Dermis blood vessel endothelial cell (primary cell): ENCODE data around the gene NOL4L. TPM values are rescaled to one million over a fixed set of nuclear protein-coding genes. Genes with fewer than 3 reads are reported as not detected.
"Not testable (repeated sequence)": the region's sequence is repeated elsewhere in the genome, so short reads cannot be mapped to it uniquely, and the experiment has no call there.

Source experiments
- DNase-seq: peaks from one replicate; pipeline ENCODE4 v3.0.0; 2010
- total RNA-seq: library from RNA; depleted of rRNA; stranded (reverse); fragments of >200 nt; gene quantifications from 2 replicates; pipeline ENCODE4 v1.2.3, GENCODE V29; 2014

The NOL4L gene
- total RNA-seq, 1 donor from 2014 or later, result 15.8 TPM

GRCh38 chr20:32411955-32412706 is 173.0 kb downstream of the NOL4L start:
- no peak for DNase-seq

- DNase-seq, result not testable (repeated sequence)
Observed at GRCh38 chr20:32407131-32407750, 177.9 kb downstream of the NOL4L start.

- DNase-seq, result no peak
Observed at GRCh38 chr20:32406701-32407100, 178.4 kb downstream of the NOL4L start.

- no peak for DNase-seq
Observed at GRCh38 chr20:32404017-32404416, 181.1 kb downstream of the NOL4L start.

GRCh38 chr20:32400476-32400875 is 184.7 kb downstream of the NOL4L start:
- no peak for DNase-seq

- no peak for DNase-seq
Observed at GRCh38 chr20:32397567-32398084, 187.5 kb downstream of the NOL4L start.

GRCh38 chr20:32396646-32397160 is 188.4 kb downstream of the NOL4L start:
- DNase-seq, result no peak

- DNase-seq, result no peak
Observed at GRCh38 chr20:32395066-32395465, 190.1 kb downstream of the NOL4L start.

Other genes with a start within 250 kb of the NOL4L start
- 53.4 and 62.1 TPM in 2 replicates for gene ASXL1, start 227.0 kb downstream of the NOL4L start, total RNA-seq
- not detected in 2 replicates for gene C20orf203, start 88.6 kb upstream of the NOL4L start, total RNA-seq
- gene COMMD7, start 158.1 kb upstream of the NOL4L start, total RNA-seq, result 24.4 and 28.1 TPM in 2 replicates
- 2.9 and 5.5 TPM in 2 replicates for gene DNMT3B, start 177.1 kb upstream of the NOL4L start, total RNA-seq
- 127 and 157 TPM in 2 replicates for gene MAPRE1, start 234.6 kb upstream of the NOL4L start, total RNA-seq